ENCODE measurements around the gene INPP4B.

The INPP4B gene

DNA sequence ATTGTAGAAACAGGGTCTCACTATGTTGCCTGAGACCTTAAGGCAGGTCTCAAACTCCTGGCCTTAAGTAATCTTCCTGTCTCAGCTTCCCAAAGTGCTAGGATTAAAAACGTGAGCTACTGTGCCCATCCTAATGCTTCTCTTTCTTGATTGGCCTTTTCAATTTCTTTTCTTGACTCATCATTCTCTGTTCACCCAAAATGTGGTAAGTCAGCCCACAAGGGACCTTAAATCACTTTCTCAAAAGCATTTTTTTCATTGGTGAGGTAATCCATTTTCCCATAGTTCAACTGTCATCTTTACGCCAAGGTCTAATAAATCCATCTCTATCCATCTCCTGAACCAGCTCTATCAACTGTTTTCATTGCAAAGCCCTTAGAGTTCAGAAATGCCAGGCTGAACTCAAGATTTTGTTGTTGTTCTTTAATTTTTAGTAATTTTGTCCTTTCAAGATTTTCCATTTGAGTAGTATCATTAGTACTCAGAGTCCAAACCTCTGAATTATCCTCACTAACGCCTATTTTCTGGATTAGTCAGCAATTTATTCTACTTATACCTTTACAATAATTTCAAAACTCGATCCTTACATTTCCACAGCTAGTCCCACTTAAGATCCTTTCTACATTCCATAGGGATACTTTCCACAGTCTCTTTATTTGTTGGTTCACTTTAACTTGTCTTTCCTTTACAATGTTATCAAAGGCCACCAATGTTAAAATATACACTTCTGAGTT lies 681.2 kb downstream of the INPP4B start:
- no peaks in the 10 kb centered on the region for H3K27me3 ChIP-seq (ENCODE audit: control insufficient read depth, insufficient read depth, low read length)
- H3K27ac ChIP-seq: no peak overlapping the region
- no peaks in the 10 kb centered on the region for H3K36me3 ChIP-seq (ENCODE audit: control insufficient read depth, insufficient read depth, low read length)
- H3K9ac ChIP-seq: no peak overlapping the region
- no peak overlapping the region for H3K4me3 ChIP-seq (ENCODE audit: low read depth, low read length)
- H2AFZ ChIP-seq: no peak overlapping the region
- TF ChIP-seq, protein P1, sequence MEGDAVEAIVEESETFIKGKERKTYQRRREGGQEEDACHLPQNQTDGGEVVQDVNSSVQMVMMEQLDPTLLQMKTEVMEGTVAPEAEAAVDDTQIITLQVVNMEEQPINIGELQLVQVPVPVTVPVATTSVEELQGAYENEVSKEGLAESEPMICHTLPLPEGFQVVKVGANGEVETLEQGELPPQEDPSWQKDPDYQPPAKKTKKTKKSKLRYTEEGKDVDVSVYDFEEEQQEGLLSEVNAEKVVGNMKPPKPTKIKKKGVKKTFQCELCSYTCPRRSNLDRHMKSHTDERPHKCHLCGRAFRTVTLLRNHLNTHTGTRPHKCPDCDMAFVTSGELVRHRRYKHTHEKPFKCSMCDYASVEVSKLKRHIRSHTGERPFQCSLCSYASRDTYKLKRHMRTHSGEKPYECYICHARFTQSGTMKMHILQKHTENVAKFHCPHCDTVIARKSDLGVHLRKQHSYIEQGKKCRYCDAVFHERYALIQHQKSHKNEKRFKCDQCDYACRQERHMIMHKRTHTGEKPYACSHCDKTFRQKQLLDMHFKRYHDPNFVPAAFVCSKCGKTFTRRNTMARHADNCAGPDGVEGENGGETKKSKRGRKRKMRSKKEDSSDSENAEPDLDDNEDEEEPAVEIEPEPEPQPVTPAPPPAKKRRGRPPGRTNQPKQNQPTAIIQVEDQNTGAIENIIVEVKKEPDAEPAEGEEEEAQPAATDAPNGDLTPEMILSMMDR (IDR thresholded peaks at IDR 0.05): no peak
- no peaks in the 10 kb centered on the region for H3K9me3 ChIP-seq (ENCODE audit: control insufficient read depth, low read length)
- H3K4me1 ChIP-seq: no peaks in the 10 kb centered on the region
- no peaks in the 10 kb centered on the region for H3K79me2 ChIP-seq
- no peak overlapping the region for H3K4me2 ChIP-seq (ENCODE audit: low read length)

GRCh38 chr4:142161086-142161485 lies 685.0 kb downstream of the INPP4B start:
- Histone ChIP-seq H3K27me3 (ENCODE audit: control insufficient read depth, insufficient read depth, low read length) (no peaks in the 10 kb centered on the region), H3K79me2 (no peaks in the 10 kb centered on the region), H3K27ac (no peak overlapping the region), H2AFZ (no peak overlapping the region), H3K4me3 (ENCODE audit: low read depth, low read length) (no peak overlapping the region), H3K9ac (no peak overlapping the region), H3K36me3 (ENCODE audit: control insufficient read depth, insufficient read depth, low read length) (no peaks in the 10 kb centered on the region), H3K9me3 (ENCODE audit: control insufficient read depth, low read length) (no peaks in the 10 kb centered on the region), H3K4me2 (ENCODE audit: low read length) (no peak overlapping the region), H3K4me1 (no peaks in the 10 kb centered on the region)
- TF ChIP-seq, protein P1 (IDR thresholded peaks at IDR 0.05): no peak

GRCh38 chr4:142160509-142160908 lies 685.6 kb downstream of the INPP4B start:
- no peaks in the 10 kb centered on the region for H3K4me1 ChIP-seq
- H2AFZ ChIP-seq: no peak overlapping the region
- H3K4me2 ChIP-seq (ENCODE audit: low read length): no peak overlapping the region
- no peak overlapping the region for H3K9ac ChIP-seq
- H3K9me3 ChIP-seq (ENCODE audit: control insufficient read depth, low read length): no peaks in the 10 kb centered on the region
- no peak overlapping the region for H3K27ac ChIP-seq
- no peaks in the 10 kb centered on the region for H3K36me3 ChIP-seq (ENCODE audit: control insufficient read depth, insufficient read depth, low read length)
- TF ChIP-seq, protein P1 (IDR thresholded peaks at IDR 0.05): no peak
- no peaks in the 10 kb centered on the region for H3K79me2 ChIP-seq
- no peak overlapping the region for H3K4me3 ChIP-seq (ENCODE audit: low read depth, low read length)
- H3K27me3 ChIP-seq (ENCODE audit: control insufficient read depth, insufficient read depth, low read length): no peaks in the 10 kb centered on the region

DNA sequence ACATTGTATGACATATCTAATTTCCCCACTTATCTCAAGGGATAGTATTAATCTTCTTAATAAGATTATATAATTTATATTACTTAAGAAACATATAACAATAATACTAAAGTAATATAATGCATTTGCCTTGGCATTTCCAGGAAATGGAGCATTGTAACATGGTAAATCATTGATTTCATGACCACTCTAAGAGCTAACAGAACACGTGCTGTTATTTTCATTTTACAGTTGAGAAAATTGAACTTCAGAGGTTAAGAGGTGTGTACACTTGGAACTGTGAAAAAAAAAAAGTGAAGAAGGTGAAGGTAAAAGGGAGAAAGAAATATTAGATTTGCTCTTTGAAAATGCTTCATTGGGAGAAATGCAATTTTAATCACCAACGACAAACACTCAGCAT lies 687.1 kb downstream of the INPP4B start:
- no peaks in the 10 kb centered on the region for H3K9me3 ChIP-seq (ENCODE audit: control insufficient read depth, low read length)
- TF ChIP-seq, protein P1 (IDR thresholded peaks at IDR 0.05): no peak
- no peak overlapping the region for H3K4me3 ChIP-seq (ENCODE audit: low read depth, low read length)
- no peaks in the 10 kb centered on the region for H3K36me3 ChIP-seq (ENCODE audit: control insufficient read depth, insufficient read depth, low read length)
- no peak overlapping the region for H3K9ac ChIP-seq
- H3K4me2 ChIP-seq (ENCODE audit: low read length): no peak overlapping the region
- H2AFZ ChIP-seq: no peak overlapping the region
- H3K4me1 ChIP-seq: no peaks in the 10 kb centered on the region
- H3K27me3 ChIP-seq (ENCODE audit: control insufficient read depth, insufficient read depth, low read length): no peaks in the 10 kb centered on the region
- H3K27ac ChIP-seq: no peak overlapping the region
- no peaks in the 10 kb centered on the region for H3K79me2 ChIP-seq

- Histone ChIP-seq H3K9ac (no peak overlapping the region), H3K36me3 (ENCODE audit: control insufficient read depth, insufficient read depth, low read length) (no peaks in the 10 kb centered on the region), H2AFZ (no peak overlapping the region), H3K4me1 (no peaks in the 10 kb centered on the region), H3K27me3 (ENCODE audit: control insufficient read depth, insufficient read depth, low read length) (no peaks in the 10 kb centered on the region), H3K9me3 (ENCODE audit: control insufficient read depth, low read length) (no peaks in the 10 kb centered on the region), H3K79me2 (no peaks in the 10 kb centered on the region), H3K4me2 (ENCODE audit: low read length) (no peak overlapping the region), H3K27ac (no peak overlapping the region), H3K4me3 (ENCODE audit: low read depth, low read length) (no peak overlapping the region)
- TF ChIP-seq, protein P1 (IDR thresholded peaks at IDR 0.05): no peak
These were observed 689.8 kb downstream of the INPP4B start for GRCh38 chr4:142156256-142156655.

Measured in parathyroid adenoma (tissue), 2 donors.